K562 (cell line): ENCODE measurements around the gene FRMD4A. TPM values are rescaled to one million over a fixed set of nuclear protein-coding genes. Genes with fewer than 3 reads are reported as not detected.

Experiments
- GABPB2 ChIP-seq: fragments of 250-450 bp; sonication (Bioruptor Pico); conservative IDR thresholded peaks from 2 replicates; pipeline ENCODE4 v1.5.1; 2021; ENCODE audit warnings: mild to moderate bottlenecking
- GATA2 ChIP-seq: sonication (generic); formaldehyde crosslinking; IDR thresholded peaks from 2 replicates; pipeline ENCODE4 v1.4.0; 2020; ENCODE audit warnings: mild to moderate bottlenecking, missing genetic modification reagents
- MEF2A ChIP-seq: IDR thresholded peaks from 2 replicates; pipeline ENCODE4 v1.6.1; 2011; ENCODE audit warnings: low read depth, mild to moderate bottlenecking, low read length, moderate library complexity; ENCODE audit not compliant: control insufficient read depth
- MTA1 ChIP-seq: fragments of 450-650 bp; IDR thresholded peaks from 2 replicates; pipeline ENCODE4 v1.6.1; 2017; ENCODE audit warnings: borderline replicate concordance
- MXI1 ChIP-seq: IDR thresholded peaks from 2 replicates; pipeline ENCODE4 v1.6.1; 2011; ENCODE audit warnings: low read depth, mild to moderate bottlenecking, improper control_type of control experiment, low read length
- NCOR1 ChIP-seq: fragments of 450-650 bp; IDR thresholded peaks from 2 replicates; pipeline ENCODE4 v1.6.1; 2016; ENCODE audit warnings: mild to moderate bottlenecking, moderate library complexity
- PML ChIP-seq: IDR thresholded peaks from 2 replicates; pipeline ENCODE4 v1.6.1; 2012; ENCODE audit warnings: low read length, inconsistent platforms
- TAF9B ChIP-seq: fragments of 450-650 bp; IDR thresholded peaks from 2 replicates; pipeline ENCODE4 v1.6.1; 2018; ENCODE audit warnings: mild to moderate bottlenecking; ENCODE audit not compliant: partially characterized antibody
- TEAD1 ChIP-seq, 2 experiments: fragments of 450-650 bp in 1 of 2; sonication (generic) in 1 of 2; formaldehyde crosslinking; IDR thresholded peaks; 2 replicates each; pipeline versions ENCODE4 v1.4.0 to v1.8.0; 2020 to 2022; ENCODE audit warnings: mild to moderate bottlenecking in 2 of 2, missing genetic modification reagents in 1 of 2
- ZEB2 ChIP-seq: fragments of 450-650 bp; IDR thresholded peaks from 2 replicates; pipeline ENCODE4 v1.6.1; 2016
- ZNF175 ChIP-seq: fragments of 200-800 bp; sonication (Bioruptor generic); IDR thresholded peaks from 2 replicates; pipeline ENCODE4 v1.6.1; 2016; ENCODE audit warnings: low read depth, mild to moderate bottlenecking, missing genetic modification characterization, missing compliant biosample characterization
- polyA plus RNA-seq, 8 experiments: library from polyadenylated mRNA; depleted of rRNA in 4 of 8; stranded (reverse) in 5 of 8; unstranded in 3 of 8; fragments of >200 nt; fragmentation: Nextera tagmentation in 2 of 8; fragmentation: Illumina TruSeq in 1 of 8; extraction: Ambion mirVana in 2 of 8; extraction: Trizol in 1 of 8; gene quantifications; 2 replicates each; pipeline versions ENCODE4 v1.2.1 to v1.2.3, GENCODE V29; 2011 to 2014; ENCODE audit warnings: inconsistent platforms in 1 of 8, missing spikeins in 1 of 8
- total RNA-seq, 7 experiments: library from RNA; depleted of rRNA in 6 of 7; stranded (reverse); fragments of >200 nt in 6 of 7; fragmentation: Illumina TruSeq in 2 of 7; extraction: Trizol in 2 of 7; gene quantifications; 2 replicates each; pipeline versions ENCODE4 v1.2.1 to v1.2.3, GENCODE V29; 2011 to 2021; ENCODE audit warnings: low replicate concordance in 1 of 7
- TF ChIP-seq, protein P1 (sequence below): IDR thresholded peaks from 2 replicates; pipeline ENCODE4 v1.6.1; 2012; ENCODE audit warnings: low read depth, low read length, improper control_type of control experiment, borderline replicate concordance
- TF ChIP-seq, protein P2 (sequence below): fragments of 200-800 bp; sonication (Bioruptor generic); IDR thresholded peaks from 2 replicates; pipeline ENCODE4 v1.6.1; 2017; ENCODE audit warnings: missing genetic modification characterization, missing compliant biosample characterization

FRMD4A gene
- total and polyA plus RNA-seq, 9 of the 15 experiments (the other 6 are each of a cell fraction or from before 2014, with no cell fraction given), result 0.80 to 5.2 (median 3.0) TPM

DNA sequence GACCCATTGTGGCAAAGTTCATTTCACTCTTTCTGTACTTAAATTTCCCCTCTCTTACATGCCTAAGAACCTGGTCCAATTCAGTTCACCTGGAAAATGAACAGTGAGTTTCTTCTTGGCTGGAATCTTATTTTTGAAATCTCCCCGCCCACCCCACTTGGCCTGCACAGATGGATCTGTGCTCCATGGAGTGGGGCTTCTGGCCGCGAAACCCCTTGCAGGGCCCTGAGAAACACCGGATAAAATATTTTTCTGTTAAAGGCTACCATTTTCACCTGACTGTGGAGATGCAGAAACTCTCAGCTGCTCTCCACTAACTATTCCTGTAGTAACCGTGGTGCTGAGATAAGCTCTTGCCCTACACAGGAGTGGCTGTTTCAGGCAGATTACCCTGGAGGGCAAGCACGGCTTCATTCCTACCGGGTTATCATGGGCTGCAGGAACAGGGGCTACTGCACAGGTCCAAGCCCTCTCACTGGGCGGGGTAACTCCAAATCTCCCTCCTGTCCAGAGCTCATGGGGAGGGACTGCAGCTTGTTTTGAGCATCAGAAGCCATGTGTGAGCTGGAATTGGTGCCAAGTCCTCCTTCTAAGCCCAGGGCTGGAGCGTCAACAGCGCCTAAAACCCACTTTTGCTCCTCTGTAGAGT, 625.1 kb downstream of the FRMD4A start (continued):
- TF ChIP-seq, protein P1, sequence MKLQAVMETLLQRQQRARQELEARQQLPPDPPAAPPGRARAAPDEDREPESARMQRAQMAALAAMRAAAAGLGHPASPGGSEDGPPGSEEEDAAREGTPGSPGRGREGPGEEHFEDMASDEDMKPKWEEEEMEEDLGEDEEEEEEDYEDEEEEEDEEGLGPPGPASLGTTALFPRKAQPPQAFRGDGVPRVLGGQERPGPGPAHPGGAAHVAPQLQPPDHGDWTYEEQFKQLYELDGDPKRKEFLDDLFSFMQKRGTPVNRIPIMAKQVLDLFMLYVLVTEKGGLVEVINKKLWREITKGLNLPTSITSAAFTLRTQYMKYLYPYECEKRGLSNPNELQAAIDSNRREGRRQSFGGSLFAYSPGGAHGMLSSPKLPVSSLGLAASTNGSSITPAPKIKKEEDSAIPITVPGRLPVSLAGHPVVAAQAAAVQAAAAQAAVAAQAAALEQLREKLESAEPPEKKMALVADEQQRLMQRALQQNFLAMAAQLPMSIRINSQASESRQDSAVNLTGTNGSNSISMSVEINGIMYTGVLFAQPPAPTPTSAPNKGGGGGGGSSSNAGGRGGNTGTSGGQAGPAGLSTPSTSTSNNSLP, result peak; percentile 30; the same call in 1 of the 2 replicates
- TF ChIP-seq NCOR1 (peak; percentile 98), TEAD1 (CRISPR knock-in tag; IDR thresholded peaks at IDR 0.05) (peak; percentile 69 to 79; a peak in 2 of 4 replicates), MXI1 (peak; percentile 81), MEF2A (peak; percentile 65; the same call in 1 of the 2 replicates), PML (peak; percentile 94), MTA1 (peak; percentile 71; the same call in 1 of the 2 replicates), ZEB2 (peak; percentile 45; the same call in 1 of the 2 replicates), TAF9B (peak; percentile 38), GATA2 (CRISPR knock-in tag) (peak; percentile 97), ZNF175 (CRISPR knock-in tag) (no peak), GABPB2 (CRISPR knock-in tag) (no peak)
- TF ChIP-seq, protein P2, sequence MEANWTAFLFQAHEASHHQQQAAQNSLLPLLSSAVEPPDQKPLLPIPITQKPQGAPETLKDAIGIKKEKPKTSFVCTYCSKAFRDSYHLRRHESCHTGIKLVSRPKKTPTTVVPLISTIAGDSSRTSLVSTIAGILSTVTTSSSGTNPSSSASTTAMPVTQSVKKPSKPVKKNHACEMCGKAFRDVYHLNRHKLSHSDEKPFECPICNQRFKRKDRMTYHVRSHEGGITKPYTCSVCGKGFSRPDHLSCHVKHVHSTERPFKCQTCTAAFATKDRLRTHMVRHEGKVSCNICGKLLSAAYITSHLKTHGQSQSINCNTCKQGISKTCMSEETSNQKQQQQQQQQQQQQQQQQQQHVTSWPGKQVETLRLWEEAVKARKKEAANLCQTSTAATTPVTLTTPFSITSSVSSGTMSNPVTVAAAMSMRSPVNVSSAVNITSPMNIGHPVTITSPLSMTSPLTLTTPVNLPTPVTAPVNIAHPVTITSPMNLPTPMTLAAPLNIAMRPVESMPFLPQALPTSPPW (CRISPR knock-in tag), result peak; percentile 44
